ELF-1 (cell line): ENCODE measurements around the gene NFATC2.
A peak's percentile ranks its signal among the peaks of the same experiment; 100 is the strongest.

Experiments
- DNase-seq: peaks from one replicate; pipeline ENCODE4 v3.0.0-alpha.2; 2016; ENCODE audit warnings: low read depth, low spot score

NFATC2 gene

GRCh38 chr20:51378171-51378928, 164.2 kb downstream of the NFATC2 start:
- peak; percentile 53 for DNase-seq

GRCh38 chr20:51377132-51377531, 165.4 kb downstream of the NFATC2 start:
- no peak for DNase-seq

GRCh38 chr20:51376111-51376510, 166.4 kb downstream of the NFATC2 start:
- no peak for DNase-seq

- DNase-seq = no peak
These were observed 167.0 kb downstream of the NFATC2 start for GRCh38 chr20:51375561-51375960.

DNA sequence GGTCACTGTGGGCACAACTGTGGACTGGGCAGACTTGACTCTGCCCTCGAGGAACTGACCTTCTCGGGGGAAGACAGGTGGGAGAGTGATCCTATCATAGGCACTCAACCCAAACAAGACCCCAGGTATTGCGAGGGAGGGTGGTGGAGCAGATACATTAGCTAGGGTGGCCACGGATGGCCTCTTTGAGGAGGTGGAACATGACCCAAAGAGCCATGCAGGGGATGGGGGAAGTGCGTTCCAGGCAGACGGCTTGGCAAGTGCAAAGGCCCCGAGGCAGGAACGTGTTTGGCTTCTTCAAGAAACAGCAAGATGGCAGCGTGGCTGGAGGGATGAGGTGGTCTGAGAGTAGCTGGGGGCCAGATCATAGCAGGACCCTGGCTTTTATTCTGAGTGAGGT, 167.6 kb downstream of the NFATC2 start:
- no peak for DNase-seq

- no peak for DNase-seq
These were observed 168.1 kb downstream of the NFATC2 start for GRCh38 chr20:51374456-51374830.

GRCh38 chr20:51373713-51374455, 168.6 kb downstream of the NFATC2 start:
- peak; percentile 67 for DNase-seq

- no peak for DNase-seq
These were observed 169.6 kb downstream of the NFATC2 start for GRCh38 chr20:51372966-51373365.

DNA sequence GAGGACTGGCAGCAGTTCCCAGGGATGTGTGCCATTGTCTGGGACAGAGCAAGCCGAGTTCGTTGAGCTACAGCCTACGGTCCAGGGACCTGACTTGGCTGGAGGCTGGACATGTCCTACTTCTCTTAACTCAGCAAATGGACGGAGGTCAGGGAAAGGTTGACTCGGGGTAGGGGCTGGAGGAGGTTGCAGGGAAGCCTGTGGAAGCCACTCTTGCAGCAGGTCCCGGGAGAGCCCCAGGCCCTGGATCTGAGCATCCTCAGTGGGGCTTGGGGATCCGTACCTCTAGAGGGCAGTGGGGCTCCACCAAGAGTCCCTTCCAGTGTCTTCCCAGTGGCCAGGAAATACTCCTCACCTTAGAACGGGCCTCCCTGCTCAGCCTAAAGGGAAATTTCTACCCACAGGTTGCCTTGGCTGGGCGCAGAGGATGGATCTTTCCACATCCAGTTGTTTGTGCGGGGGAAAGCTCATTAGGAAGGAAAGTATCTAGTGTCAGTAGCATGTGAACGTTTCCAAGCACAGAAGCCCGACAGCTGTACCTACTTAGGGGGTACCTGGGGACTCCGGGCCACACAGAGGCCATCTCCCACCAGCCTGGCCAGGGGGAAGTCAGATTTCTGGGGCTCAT, 170.2 kb downstream of the NFATC2 start:
- peak; percentile 87 for DNase-seq

- no peak for DNase-seq
These were observed 170.8 kb downstream of the NFATC2 start for GRCh38 chr20:51371720-51372119.

GRCh38 chr20:51369503-51369902, 173.0 kb downstream of the NFATC2 start:
- no peak for DNase-seq

DNA sequence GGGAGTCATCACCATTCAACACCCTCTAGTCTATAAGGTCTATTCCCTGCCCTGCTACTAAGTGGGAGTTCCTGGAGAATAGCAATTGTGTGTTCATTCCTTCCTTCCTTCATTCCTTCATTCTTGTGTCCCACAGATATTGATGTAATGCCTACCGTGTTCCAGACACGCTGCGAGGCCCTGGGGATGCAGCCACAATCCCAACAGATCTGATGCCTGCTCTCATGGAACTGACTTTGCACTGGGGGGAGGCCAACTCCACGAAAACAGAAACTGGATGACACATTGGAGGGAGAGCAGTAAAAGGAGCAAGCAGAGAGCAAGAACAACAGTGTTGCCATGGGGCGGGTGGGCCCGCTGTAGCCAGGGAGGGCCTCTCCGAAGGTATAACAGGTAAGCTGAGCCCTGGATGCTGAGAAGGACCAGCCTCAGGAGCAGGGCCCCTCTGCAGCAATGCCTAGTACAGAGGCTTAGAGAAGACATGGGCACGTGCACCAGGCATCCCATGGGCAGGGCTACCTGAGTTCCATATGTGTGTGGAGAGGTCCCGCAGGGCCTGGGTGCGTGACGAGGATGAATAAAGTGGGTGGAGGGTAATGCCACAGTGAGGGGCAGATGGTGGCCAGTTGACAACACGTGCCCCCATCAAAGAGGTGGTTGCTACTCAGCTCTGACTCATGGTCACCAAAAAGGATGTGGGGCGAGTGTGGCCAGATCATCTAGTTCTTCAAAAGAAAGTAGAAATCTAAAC, 173.9 kb downstream of the NFATC2 start:
- no peak for DNase-seq

- DNase-seq = peak; percentile 75
These were observed 176.2 kb downstream of the NFATC2 start for GRCh38 chr20:51366155-51366886.

DNA sequence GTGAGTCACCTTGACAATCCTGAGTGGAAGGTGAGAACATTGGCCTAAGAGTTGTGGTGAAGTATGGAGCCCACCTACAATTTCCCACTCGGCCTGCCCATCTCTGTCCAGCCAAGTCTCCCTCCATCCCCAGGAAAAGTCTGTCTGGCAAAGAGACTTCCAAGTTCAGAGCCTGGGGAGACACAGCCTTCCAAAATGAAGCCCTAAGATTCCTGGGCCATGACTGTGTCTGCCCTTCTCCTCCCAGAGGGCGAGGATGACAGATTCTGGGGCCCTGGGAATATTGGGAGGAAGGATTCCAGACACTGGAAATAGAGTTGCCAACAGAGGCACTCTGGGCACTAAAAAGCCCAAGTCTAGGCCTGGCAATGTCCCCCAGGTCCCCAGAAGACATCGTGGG, 176.8 kb downstream of the NFATC2 start:
- peak; percentile 46 for DNase-seq

DNA sequence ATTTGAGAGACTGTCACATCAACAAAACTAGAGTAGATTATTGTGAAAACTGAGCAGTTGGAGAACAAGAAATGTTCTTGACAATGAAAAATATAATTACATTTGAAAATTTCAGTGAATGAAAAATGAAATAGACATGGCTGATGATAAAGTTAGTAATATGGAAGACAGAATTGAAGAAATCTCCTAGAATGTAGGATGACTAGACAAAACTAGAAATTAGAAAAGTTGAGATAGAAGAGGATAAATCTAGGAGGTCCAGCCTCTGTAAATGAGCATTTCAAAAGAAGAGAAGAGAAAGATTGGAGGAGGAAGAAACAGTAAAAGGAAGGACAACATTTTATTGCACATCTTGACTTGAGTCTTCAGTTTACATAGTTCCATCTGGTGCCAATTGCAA, 178.7 kb downstream of the NFATC2 start:
- no peak for DNase-seq

GRCh38 chr20:51363378-51363777, 179.1 kb downstream of the NFATC2 start:
- no peak for DNase-seq

GRCh38 chr20:51362254-51362653, 180.3 kb downstream of the NFATC2 start:
- DNase-seq = no peak

- no peak for DNase-seq
These were observed 181.3 kb downstream of the NFATC2 start for GRCh38 chr20:51361258-51361657.

- DNase-seq = no peak
These were observed 181.9 kb downstream of the NFATC2 start for GRCh38 chr20:51360451-51361201.

- no peak for DNase-seq
These were observed 182.6 kb downstream of the NFATC2 start for GRCh38 chr20:51359947-51360346.

GRCh38 chr20:51359401-51359800, 183.1 kb downstream of the NFATC2 start:
- no peak for DNase-seq
